IPS-11a (cell line): ENCODE measurements around the gene NOS3.

Experiments
- H3K4me3 ChIP-seq: one replicate; pipeline ENCODE4 v1.5.1; 2013; ENCODE audit warnings: low read depth, low read length, control low read depth

Gene NOS3

DNA sequence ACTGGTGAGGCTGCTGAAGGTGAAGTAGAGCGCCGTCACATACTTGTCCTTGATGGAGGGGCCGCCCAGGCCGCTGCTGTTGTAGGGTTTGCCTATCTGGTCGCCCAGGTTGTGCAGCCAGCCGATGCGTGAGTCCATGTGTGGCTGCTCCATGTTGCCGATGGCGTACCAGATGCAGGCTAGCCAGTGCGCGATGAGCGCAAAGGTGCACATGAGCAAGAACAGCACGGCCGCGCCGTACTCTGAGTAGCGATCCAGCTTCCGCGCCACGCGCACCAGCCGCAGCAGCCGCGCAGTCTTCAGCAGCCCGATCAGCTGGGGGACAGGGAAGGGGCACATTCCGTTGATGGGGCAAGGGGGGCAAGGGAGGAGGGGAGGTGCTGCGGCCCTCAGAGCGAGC, 39.3 kb upstream of the NOS3 start:
- H3K4me3 ChIP-seq: no peak overlapping the region

DNA sequence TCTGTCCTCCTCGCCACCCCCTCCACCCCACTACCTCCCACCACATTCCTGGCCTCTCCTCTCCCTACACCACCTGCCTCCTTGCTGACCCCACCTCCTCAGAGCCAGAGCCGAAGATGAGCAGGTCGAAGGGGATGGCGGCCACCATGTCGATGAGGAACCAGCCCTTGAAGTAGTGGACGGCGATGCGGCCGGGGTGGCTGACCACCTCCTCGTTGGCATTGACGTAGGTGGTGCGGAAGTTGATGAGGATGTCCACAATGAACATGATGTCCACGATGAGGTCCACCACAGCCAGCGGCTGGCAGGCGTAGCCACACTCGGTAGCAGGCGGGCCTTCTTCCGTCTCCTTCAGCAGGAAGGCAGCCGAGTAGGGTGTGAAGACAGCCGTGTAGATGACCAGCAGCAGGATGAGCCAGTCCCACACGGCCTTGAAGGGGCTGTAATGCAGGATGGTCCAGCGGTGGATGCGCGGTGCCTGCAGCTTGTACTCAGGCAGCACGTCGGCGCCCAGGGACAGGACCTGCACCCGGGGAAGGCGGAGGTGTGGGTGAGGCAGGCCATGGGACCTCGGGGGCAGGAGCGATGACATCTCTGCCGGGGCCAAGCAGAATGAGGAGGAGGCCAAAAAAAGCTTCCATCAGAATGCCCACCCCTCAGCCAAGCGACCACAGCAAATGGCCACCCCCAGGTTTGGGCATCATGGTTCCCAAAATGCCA, 38.3 kb upstream of the NOS3 start:
- no peak overlapping the region for H3K4me3 ChIP-seq

DNA sequence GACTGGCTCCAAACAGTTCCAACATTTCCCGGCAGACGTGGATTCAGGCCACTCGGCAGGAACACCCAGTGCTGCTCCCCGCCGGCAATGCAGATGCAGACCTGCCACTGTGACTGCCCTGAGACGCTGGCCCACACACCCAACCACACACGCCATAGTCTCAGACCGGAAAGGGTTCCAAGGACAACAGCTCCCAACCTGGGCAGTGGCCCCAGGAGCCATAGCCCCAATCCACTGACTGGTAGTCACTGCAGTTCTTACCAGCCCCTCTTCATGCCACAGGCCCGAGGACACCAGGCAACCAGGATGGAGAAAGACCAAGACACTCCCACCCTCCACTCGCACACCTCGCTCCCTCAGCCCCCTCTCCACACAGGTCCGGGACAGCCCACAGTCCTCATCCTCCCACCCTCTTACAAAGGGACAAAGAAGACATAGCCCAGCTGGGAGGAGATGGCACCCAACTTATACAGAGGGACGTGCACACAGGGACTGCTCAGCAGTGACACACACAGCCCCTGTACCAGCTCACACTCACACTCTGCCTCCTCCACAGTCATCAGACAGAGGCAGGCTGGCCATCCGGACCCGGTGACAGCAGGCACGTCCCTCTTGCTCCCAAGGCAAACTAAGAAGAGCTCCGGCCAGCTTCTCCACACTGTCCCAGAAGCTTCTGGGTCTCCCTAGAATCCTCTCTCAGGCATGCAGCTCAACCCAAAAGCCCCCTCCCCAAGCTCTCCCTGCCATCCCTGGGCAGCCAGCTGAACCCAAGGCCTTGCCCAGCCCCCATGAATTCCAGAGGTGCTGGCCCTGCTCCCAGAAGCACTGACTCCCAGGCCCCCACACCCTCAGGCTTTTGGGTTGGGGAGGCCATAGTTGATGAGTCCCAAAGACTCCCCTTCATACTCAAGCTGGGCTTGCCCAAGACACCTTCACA, 37.5 kb upstream of the NOS3 start:
- H3K4me3 ChIP-seq: no peak overlapping the region

DNA sequence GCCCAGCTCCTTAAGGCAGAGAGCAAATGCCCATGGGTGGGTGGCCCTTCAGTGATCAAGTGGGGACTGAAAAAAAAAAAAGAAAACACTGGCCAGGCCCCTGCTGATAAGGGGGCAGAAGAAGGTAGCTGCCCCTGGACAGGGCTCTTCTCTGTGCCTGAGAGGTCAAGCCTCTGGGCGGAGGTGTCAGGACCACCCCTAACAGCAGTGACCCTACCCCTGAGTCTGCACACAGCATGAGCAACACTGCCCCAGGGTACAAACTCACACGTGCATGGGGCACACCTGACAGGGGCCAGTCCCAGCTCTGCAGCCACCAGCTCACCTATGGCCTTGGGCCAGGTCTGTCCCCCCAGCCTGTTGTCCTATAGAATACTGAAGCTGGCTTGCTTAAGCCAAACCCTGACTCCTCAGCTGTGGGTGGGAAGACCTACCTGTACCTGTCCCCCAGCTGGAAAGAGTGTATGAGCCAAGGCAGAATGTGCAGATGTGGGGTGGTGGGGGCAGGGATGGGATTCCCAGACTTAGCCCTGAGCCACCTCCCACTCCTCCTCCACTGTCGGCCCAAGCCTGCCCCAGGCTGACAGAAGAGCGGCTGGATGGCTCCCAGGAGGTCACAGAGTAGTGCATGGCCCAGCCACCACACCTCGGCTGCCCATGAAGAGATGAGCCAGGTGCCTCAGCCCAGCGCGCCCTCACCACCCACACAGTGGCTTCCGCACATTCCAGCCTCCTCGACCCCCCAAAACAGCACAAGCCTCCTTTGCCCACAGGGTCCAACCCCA, 36.4 kb upstream of the NOS3 start:
- no peak overlapping the region for H3K4me3 ChIP-seq

DNA sequence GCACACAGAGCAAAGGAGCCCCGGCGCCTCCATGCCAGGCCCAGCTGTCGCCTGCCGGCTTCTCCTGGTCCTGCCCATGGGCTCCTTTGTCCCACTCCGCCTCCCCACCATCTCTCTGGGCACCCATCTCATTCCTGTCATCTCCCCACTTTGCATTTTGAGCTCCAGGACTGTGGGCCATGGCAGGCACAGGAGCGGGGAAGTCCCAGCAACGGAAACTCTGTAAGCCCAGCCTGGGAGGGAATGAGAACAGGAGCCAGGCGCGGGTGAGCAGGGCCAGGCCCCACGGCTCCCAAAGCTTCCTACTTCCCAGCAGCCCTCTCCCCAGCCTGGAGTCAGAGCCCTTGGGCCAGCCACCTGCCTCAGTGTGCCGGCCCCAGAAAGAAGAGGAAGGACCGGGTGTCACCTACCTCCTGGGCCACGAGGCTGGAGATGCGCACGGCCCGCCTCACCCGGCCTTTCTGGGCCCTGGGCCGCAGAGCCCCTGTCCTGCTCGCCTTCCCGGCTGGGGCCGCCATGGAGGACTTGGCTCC, 35.8 kb upstream of the NOS3 start:
- H3K4me3 ChIP-seq: no peak overlapping the region

DNA sequence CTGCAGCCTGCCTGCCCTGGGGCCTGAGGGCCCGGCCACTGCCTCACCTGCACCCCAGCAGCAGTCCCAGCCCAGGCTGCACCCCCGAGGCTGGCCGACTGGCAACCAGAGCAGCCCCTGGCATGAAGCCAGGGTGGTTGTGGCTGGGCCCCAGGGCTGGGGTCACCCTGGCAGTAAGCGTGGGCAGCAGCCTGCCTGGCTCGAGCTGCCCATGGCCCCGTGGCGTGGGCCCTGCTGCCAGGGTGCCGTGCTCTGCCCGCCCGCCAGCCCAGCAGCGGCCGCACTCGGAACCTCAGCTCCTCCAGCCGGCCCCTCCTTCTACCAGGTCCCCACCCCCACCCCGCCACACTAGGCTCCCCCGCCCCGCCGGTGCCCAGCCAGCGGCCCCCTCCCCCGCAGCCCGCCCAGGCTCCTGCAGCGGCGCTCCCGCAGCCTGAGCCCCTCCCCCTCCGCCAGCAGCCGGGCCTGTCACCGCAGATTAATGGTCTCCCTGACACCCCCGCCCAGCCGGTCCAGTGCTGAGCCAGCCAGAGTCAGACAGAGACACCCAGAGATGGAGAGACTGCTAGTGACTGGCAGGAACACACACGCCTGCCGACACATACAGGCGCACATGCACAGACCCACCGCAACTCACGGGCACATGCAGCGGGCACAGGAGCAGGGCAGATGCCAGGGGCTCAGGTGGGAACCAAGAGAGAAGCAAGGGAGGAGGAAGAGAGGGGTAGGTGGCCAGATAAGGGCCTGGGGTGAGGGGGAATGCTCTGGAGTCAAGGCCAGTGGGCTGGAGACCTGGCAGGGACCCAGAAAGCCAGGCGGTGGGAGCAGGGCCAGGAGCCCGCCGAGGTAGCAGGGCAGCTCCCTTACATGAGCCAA, 35.1 kb upstream of the NOS3 start:
- H3K4me3 ChIP-seq: no peak overlapping the region

DNA sequence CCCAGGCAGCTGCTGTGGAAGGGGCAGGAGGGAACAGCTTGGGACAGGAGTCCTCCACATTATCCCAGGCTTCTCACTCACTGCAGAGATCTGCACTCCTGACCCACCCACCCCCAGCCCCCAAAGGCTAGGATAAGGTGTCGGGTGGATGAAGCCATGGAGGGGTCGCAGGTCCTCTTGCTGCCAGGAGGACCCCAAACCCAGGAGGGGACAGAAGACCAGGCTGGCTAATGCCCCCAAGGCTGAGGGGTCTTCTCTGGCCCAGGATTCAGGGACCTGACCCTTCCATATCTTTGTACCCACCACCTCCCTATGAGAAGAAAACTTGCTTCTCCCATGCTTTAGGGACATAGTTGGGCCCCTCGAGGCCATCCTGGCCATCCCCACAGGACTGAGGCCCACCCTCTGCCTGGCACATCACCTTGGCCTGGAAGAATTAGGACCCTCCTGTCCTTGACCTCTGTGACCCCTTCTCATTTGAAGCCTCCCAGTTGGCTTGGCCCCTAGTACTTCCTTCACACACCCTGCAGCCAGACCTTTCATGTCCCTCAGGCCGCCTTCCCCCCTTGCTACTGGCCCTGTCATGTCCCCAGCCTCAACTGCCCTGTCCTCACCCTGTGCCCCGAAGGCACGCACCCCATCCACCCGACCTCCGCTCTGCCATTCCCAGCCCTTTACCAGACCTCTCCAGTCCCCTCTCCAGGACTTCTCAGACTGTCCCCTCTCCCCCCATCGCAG, 34.3 kb upstream of the NOS3 start:
- no peak overlapping the region for H3K4me3 ChIP-seq

DNA sequence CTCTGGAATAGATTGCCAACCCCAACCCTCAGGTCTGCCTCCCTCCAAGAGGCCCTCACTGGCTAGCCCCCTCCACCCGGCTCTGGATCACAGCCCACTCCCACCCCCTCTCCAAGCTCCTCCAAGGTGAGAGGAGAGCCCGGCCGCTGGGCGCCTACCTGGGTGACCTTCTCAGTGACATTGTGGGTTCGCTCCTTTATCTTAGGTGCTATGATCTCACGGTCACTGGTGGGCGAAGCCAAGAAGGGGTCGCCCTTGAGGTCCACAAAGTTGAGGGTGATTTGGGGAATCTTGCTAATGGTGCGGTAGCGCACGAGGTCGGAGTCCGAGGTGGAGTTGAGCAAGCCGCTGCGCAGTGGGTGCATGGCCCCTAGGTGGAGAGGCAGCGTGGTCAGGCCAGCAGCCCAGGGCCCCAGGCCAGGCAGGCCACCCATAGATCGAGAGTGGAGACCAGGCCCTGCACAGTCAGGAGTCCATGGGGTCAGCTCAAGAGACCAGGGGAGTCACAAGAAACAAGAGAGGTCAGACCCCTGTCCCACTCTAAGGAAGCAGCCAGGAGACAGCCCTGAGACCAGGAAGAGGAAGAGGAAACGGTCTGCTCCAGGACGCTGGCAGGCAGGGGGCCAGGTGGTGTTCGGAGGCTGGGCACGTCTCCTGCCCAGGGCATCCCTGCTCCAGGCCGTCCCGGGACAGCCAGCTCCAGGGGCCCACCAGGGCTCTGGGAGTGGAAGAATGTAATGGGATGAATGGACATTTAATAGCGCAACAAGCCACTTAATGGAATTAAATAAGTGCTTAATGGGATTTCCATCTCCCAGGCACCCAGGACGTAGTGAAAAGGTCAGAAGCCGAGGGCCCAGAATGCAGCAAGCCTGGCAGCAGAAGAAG, 33.4 kb upstream of the NOS3 start:
- no peak overlapping the region for H3K4me3 ChIP-seq

DNA sequence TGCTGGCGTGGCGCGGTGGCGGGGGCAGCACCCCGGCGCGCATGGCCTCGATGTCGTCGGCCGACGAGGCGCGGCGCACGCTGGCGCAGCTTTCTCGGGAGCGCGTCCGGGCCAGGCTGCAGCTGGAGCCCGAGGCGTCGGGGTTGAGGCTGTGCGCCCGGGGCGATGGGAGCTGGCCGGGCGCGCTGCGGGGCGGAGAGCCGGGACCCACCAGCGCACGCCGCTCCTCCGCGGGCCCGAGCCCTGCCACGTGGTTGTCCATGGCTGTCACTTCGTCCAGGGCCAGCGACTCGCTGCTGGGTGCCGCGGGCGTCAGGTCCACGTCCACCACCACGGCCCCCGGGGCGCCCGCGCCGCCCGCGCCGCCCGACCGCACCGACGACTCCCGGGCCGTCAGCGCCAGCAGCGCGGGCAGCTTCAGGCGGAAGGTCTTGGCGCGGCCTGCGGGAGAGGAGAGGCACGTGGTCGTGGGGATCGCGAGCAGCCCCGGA, 32.7 kb upstream of the NOS3 start:
- no peak overlapping the region for H3K4me3 ChIP-seq

DNA sequence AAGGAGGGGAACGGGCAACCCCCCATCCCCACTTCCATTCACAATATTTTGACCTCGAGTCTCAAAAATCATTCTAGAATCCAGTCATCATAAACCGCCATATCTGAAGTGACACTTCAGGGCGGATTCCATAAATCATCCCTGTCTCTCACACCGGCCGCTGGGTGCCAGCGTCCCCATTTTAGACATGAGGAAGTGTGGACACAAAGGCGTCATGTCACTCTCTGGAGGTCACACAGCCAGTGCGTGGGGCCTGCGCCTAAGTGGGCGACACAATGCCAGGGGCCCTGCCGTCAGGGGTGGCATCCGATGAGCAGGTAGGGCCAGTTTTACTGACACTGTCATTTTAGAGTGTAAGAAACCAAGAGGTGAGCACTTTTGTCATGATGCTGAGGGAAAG, 32.2 kb upstream of the NOS3 start:
- no peak overlapping the region for H3K4me3 ChIP-seq

DNA sequence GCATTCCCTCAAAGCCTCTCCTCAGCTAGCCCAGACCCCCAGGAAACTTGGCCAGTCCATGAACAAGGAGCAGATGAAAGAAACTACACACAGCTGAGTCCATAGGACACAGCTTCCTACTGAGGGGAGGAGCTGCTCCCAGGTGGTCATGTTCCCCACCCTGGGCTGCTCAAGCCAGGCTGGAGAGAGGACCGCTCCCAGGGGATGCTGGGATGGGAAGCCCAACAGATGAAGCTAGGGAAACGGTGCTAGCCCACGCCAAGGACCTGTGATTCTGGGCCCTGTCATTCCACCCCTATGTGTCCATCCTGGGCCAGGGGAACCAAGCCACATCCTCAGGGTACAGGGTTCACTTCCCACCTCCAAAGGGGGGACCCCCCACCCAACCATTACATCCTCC, 31.7 kb upstream of the NOS3 start:
- no peak overlapping the region for H3K4me3 ChIP-seq

DNA sequence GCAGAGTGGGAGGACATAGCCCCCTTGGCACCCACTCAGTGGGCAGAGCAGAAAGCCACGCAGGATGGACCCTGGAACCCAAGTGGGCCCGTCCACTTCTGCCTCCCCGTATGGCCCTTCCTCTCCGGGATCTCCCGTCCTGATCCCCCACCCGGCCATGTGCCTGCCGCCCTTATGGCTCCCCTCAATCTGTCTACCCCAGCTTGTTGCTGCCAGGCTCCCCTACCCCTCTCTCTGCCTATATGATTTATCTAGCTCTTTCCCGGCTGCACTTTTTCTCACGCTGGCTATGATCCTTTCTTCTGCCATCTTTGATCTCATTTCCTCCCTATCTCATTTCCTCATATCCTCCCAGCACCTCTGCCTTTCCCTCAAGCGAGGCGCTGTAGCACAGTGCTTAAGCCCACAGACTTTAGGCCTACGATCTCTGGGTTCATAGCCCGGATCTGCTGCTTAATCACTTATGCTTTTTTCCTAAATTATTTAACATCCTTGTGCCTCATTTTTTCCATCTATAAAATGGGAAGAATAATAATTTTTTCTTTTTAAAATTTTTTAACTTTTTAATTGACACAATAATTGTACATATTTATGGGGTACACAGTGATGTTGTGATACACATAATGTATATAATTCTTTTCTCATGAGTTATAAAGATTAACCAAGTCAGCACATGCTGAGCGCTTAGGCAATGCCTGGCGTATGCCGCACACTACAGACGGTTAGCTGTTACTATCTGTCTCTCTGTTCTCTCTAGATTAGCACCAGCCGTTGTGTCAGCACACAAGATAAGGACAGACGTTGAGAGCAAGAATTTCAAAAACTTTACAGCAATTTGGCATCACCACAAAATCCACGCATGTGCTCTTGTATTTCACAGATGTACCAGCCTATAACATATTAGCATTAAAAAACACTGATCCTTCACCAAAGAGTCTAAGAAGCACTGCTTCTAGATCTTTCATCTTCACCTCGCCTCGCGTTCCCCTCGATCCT, 30.8 kb upstream of the NOS3 start:
- no peak overlapping the region for H3K4me3 ChIP-seq

DNA sequence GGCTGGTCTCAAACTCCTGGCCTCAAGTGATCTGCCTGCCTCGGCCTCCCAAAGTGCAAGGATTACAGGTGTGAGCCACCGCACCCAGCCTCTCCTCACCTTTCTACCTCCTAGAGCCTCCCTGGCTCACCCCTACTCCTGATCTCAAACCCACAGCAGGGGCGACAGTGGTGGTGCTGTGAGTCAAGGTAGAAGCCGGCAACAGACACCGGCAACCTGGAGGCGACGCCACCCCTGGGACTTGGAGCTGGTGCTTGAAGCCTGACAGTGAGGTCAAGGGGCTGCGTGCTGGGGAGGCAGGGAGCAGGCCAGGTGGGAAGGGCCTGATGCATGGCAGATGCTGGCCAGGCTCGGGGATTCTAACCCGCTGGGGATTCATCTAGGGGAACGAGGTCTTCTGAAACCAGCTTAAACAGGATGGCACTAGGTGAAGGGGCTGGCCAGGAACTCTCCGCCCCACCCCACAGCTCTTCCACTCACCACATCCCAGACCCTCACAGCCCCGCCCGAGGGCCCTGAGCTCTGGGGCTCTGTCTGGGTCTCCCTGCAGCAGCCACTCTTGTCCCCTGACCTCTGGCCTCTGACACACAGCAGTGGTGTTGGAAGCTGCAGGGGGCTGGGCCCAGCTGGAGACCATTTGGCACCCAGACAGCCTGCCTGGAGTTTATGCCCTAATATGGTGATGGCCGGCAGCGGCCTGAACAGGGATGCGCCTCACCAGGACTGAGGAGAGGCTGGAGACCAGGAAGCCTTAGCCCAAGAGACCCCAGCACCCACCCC, 29.1 kb upstream of the NOS3 start:
- H3K4me3 ChIP-seq: no peak overlapping the region

DNA sequence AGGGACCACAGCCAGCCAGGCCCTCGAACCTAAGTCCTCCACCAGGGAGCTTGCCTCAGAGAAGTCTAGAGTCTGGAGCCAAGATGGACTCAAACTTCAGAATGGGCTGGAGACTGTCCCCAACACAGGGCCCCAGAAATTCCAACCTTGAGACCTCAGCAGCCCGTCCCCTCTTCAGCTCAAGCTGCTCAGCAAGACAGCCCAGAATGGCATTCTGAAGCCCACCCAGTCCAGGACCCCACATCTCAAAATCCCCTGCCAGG, 28.6 kb upstream of the NOS3 start:
- H3K4me3 ChIP-seq: no peak overlapping the region

DNA sequence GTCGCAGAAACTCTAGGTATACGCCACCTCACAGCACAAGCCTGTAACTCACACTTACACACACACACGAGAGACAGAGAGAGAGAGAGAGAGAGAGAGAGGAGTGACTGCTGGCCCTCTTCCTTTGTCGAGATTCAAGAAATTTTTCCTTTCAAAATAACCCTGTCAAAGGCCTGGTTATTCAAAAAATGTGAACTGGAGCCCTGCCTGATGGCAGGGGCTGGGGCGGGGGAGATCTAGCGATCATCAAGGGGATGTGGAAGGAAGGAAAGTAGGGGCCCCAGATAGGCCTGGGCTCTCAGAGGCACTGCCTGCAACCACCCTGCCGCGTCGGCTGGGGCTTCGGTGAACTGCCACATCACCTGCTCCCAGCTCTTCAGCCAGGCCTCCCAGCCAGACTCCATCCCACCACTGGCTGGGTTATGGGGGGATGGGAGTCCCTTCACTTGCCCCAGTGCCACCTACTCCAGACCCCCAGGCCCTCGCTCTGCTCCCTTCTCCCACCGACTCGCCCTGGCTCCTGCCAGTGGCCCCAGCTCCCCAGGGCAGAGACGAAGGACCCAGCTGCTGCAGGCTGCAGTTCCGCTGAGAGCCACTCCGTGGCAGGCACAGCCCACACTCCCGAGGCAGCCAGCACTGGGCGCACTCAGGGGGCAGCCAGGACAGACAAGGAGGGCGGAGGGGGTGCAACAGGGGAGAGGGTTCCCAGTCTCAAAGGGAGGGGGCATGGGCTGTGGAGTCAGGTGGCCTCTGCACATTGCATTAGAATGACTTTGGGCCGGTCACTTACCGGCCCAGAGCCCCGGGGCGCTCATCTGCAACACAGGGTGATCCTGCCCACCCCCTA, 28.0 kb upstream of the NOS3 start:
- no peak overlapping the region for H3K4me3 ChIP-seq
